GM12801 (cell line): ENCODE results near the gene MRAP2.

Experiments
- CTCF ChIP-seq: IDR thresholded peaks from one replicate; pipeline ENCODE4 v1.5.1; 2011; ENCODE audit warnings: control low read depth; ENCODE audit not compliant: insufficient read length; ENCODE audit errors: extremely low read depth

The MRAP2 gene

GRCh38 chr6:84018453-84019061 is 15.0 kb upstream of the MRAP2 start:
- TF ChIP-seq CTCF, result no peak

- TF ChIP-seq CTCF, result no peak
These were observed 14.3 kb upstream of the MRAP2 start for GRCh38 chr6:84019141-84019841.

GRCh38 chr6:84019842-84020211 is 13.7 kb upstream of the MRAP2 start:
- TF ChIP-seq CTCF, result no peak

- no peak for TF ChIP-seq CTCF
These were observed 11.9 kb upstream of the MRAP2 start for GRCh38 chr6:84021625-84022024.

- TF ChIP-seq CTCF, result no peak
These were observed 6.8 kb upstream of the MRAP2 start for GRCh38 chr6:84026721-84027164.

- no peak for TF ChIP-seq CTCF
These were observed 6.0 kb upstream of the MRAP2 start for GRCh38 chr6:84027340-84028181.

GRCh38 chr6:84028350-84028749 is 5.2 kb upstream of the MRAP2 start:
- TF ChIP-seq CTCF, result no peak
